Omental fat pad (tissue), 4 donors: ENCODE results near the gene NPC1. TPM values are rescaled to one million over a fixed set of nuclear protein-coding genes. Genes with fewer than 3 reads are reported as not detected.

Source experiments
- ATAC-seq: fragments of 150-250 bp; one replicate; pipeline ENCODE4 v1.9.1; 2016; ENCODE audit warnings: mild to moderate bottlenecking, moderate library complexity; ENCODE audit not compliant: low FRiP score
- DNase-seq: peaks from one replicate; pipeline ENCODE4 v3.0.0-alpha.2; 2019; ENCODE audit warnings: low spot score
- CTCF ChIP-seq, 3 donors: fragments of 450-650 bp; IDR thresholded peaks; one replicate each; pipeline ENCODE4 v1.5.1; 2016 to 2017; ENCODE audit warnings: antibody characterized with exemption in 3 of 3, mild to moderate bottlenecking in 3 of 3, moderate library complexity in 2 of 3
- total RNA-seq, 4 donors: library from RNA; depleted of rRNA; stranded (reverse); fragments of >200 nt; gene quantifications; one replicate each; pipeline ENCODE4 v1.1.0, GENCODE V29; 2016

The NPC1 gene
- total RNA-seq, 4 donors from 2014 or later = 49.3 to 116 (median 54.7) TPM

GRCh38 chr18:23572012-23572411 lies 14.3 kb downstream of the NPC1 start:
- ATAC-seq (no peak), DNase-seq (no peak)
- no peak for TF ChIP-seq CTCF (IDR thresholded peaks at IDR 0.05)

GRCh38 chr18:23570912-23571504 lies 15.3 kb downstream of the NPC1 start:
- no peak for ATAC-seq
- TF ChIP-seq CTCF (IDR thresholded peaks at IDR 0.05) = no peak
- no peak for DNase-seq

- ATAC-seq = no peak
- DNase-seq = no peak
- TF ChIP-seq CTCF (IDR thresholded peaks at IDR 0.05) = no peak
These were observed 16.8 kb downstream of the NPC1 start for GRCh38 chr18:23569299-23570063.

- DNase-seq (no peak), ATAC-seq (no peak)
- TF ChIP-seq CTCF (IDR thresholded peaks at IDR 0.05) = no peak
These were observed 17.8 kb downstream of the NPC1 start for GRCh38 chr18:23568281-23569138.

GRCh38 chr18:23567671-23568070 lies 18.6 kb downstream of the NPC1 start:
- no peak for DNase-seq
- no peak for TF ChIP-seq CTCF (IDR thresholded peaks at IDR 0.05)
- no peak for ATAC-seq

- TF ChIP-seq CTCF (IDR thresholded peaks at IDR 0.05) = no peak
- DNase-seq (no peak), ATAC-seq (no peak)
These were observed 20.3 kb downstream of the NPC1 start for GRCh38 chr18:23565916-23566547.
